Bone marrow (tissue), 2 donors: ENCODE data around the gene GSDME.

Experiments
- DNase-seq, 2 donors: peaks; one replicate each; lab custom pipeline; 2025; lab: John Stamatoyannopoulos, UW

Gene GSDME

GRCh38 chr7:24769851-24770250 is 12.6 kb upstream of the GSDME start:
- no peak for DNase-seq

GRCh38 chr7:24769014-24769830 is 12.0 kb upstream of the GSDME start:
- no peak for DNase-seq

GRCh38 chr7:24767878-24768569 is 10.8 kb upstream of the GSDME start:
- no peak for DNase-seq

GRCh38 chr7:24764972-24765744 is 7.9 kb upstream of the GSDME start:
- DNase-seq, result no peak

GRCh38 chr7:24764011-24764410 is 6.7 kb upstream of the GSDME start:
- no peak for DNase-seq

GRCh38 chr7:24763303-24763901 is 6.1 kb upstream of the GSDME start:
- DNase-seq, result no peak

GRCh38 chr7:24762771-24763170 is 5.5 kb upstream of the GSDME start:
- DNase-seq, result no peak

GRCh38 chr7:24760968-24761367 is 3.7 kb upstream of the GSDME start:
- no peak for DNase-seq

GRCh38 chr7:24756545-24757352 is 515 bp downstream of the GSDME start:
- peak; percentile 13 to 30 for DNase-seq

GRCh38 chr7:24755541-24756407 is 1.5 kb downstream of the GSDME start:
- no peak for DNase-seq

GRCh38 chr7:24754906-24755506 is 2.3 kb downstream of the GSDME start:
- DNase-seq, result no peak

GRCh38 chr7:24752073-24752800 is 5.0 kb downstream of the GSDME start:
- no peak for DNase-seq

- no peak for DNase-seq
These were observed 5.8 kb downstream of the GSDME start for GRCh38 chr7:24751484-24751883.

GRCh38 chr7:24750441-24751055 is 6.7 kb downstream of the GSDME start:
- no peak for DNase-seq

- no peak for DNase-seq
These were observed 8.7 kb downstream of the GSDME start for GRCh38 chr7:24748521-24748920.

GRCh38 chr7:24745355-24745754 is 11.9 kb downstream of the GSDME start:
- DNase-seq, result no peak

- no peak for DNase-seq
These were observed 13.8 kb downstream of the GSDME start for GRCh38 chr7:24743471-24743870.

GRCh38 chr7:24742506-24743162 is 14.6 kb downstream of the GSDME start:
- DNase-seq, result no peak
